Fibroblast of villous mesenchyme (primary cell): Measurements from ENCODE around the gene KIFC3. TPM values are rescaled to one million over a fixed set of nuclear protein-coding genes. Genes with fewer than 3 reads are reported as not detected.
"Not testable (repeated sequence)": the region's sequence is repeated elsewhere in the genome, so short reads cannot be mapped to it uniquely, and the experiment has no call there.

Experiments used
- DNase-seq: peaks from one replicate; pipeline ENCODE4 v3.0.0-alpha.2; 2010; ENCODE audit warnings: low read depth
- H3K4me3 ChIP-seq: 2 replicates; pipeline ENCODE4 v1.5.1; 2011; ENCODE audit warnings: low read depth, mild to moderate bottlenecking, low read length
- CTCF ChIP-seq: IDR thresholded peaks from 2 replicates; pipeline ENCODE4 v1.5.1; 2012; ENCODE audit warnings: low read depth, mild to moderate bottlenecking, low read length; ENCODE audit not compliant: insufficient read depth
- total RNA-seq: library from RNA; depleted of rRNA; stranded (reverse); fragments of >200 nt; gene quantifications from 2 replicates; pipeline ENCODE4 v1.2.3, GENCODE V29; 2012

KIFC3 gene
- total RNA-seq, 1 donor, result 72.5 TPM

GRCh38 chr16:57817680-57818079, 15.4 kb upstream of the KIFC3 start:
- DNase-seq, result no peak
- H3K4me3 ChIP-seq, result no peak overlapping the region
- TF ChIP-seq CTCF, result no peak

GRCh38 chr16:57815987-57816745, 13.9 kb upstream of the KIFC3 start:
- no peak overlapping the region for H3K4me3 ChIP-seq

GRCh38 chr16:57814896-57815295, 12.6 kb upstream of the KIFC3 start:
- no peak for TF ChIP-seq CTCF
- no peak for DNase-seq
- H3K4me3 ChIP-seq, result no peak overlapping the region

More at GRCh38 chr16:57815987-57816745, 13.9 kb upstream of the KIFC3 start:
- no peak for TF ChIP-seq CTCF
- DNase-seq, result peak; percentile 93

- no peak for TF ChIP-seq CTCF
- no peak for DNase-seq
- H3K4me3 ChIP-seq, result no peak overlapping the region
Observed at GRCh38 chr16:57813466-57813865, 11.2 kb upstream of the KIFC3 start.

GRCh38 chr16:57811340-57811739, 9.0 kb upstream of the KIFC3 start:
- not testable (repeated sequence) for H3K4me3 ChIP-seq, DNase-seq

- peak; percentile 97 for DNase-seq
- H3K4me3 ChIP-seq, result no peak overlapping the region
- TF ChIP-seq CTCF, result no peak
Observed at GRCh38 chr16:57810197-57811031, 8.1 kb upstream of the KIFC3 start.

- DNase-seq, result no peak
- no peak for TF ChIP-seq CTCF
- no peak overlapping the region for H3K4me3 ChIP-seq
Observed at GRCh38 chr16:57809276-57810196, 7.2 kb upstream of the KIFC3 start.
